DMS153 (cell line): ENCODE data around the gene SMC5.
"Not testable (repeated sequence)": the region's sequence is repeated elsewhere in the genome, so short reads cannot be mapped to it uniquely, and the experiment has no call there.

Source experiments
- DNase-seq: peaks from one replicate; lab custom pipeline; 2025; lab: John Stamatoyannopoulos, UW

Gene SMC5

DNA sequence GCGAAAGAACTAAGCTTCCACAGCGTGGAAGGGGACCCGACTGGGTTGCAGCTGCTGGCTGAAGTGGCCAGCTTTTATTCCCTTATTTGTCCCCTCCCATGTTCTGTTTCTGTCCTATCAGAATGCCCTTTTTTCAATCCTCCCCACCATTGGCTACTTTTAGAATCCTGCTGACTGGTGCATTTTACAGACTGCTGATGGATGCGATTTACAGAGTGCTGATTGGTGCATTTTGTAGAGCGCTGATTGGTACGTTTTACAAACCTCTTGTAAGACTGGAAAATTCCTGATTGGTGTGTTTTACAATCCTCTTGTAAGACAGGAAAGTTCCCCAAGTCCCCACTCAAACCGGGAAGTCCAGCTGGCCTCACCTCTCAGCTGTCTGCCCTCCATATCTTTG, 105.0 kb downstream of the SMC5 start:
- DNase-seq, result no peak

DNA sequence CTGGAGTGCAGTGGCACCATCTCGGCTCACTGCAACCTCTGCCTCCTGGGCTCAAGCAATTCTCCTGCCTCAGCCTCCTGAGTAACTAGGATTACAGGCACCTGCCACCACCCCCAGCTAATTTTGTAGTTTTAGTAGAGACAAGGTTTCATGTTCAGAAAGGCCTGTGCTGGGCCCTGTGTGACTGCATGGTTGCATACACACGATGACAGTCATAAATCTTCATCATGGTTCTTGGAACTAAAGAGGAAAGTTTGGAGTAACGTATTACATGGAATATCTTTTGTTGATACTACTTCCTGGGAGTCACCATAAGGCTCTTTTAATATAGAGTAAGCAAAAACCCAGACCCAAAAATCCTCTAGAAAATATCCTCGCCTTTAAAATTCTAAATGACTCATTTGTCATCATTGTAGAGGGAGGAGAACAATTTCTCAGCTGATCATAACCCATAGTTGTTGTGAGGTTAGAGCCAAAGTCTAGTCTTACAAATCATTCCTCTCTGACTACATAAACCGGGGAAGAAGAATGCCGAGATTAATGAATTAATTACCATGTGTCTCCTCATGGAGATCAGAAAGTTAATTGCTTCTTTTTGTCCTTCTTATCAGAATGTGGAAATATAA, 108.6 kb downstream of the SMC5 start:
- no peak for DNase-seq

DNA sequence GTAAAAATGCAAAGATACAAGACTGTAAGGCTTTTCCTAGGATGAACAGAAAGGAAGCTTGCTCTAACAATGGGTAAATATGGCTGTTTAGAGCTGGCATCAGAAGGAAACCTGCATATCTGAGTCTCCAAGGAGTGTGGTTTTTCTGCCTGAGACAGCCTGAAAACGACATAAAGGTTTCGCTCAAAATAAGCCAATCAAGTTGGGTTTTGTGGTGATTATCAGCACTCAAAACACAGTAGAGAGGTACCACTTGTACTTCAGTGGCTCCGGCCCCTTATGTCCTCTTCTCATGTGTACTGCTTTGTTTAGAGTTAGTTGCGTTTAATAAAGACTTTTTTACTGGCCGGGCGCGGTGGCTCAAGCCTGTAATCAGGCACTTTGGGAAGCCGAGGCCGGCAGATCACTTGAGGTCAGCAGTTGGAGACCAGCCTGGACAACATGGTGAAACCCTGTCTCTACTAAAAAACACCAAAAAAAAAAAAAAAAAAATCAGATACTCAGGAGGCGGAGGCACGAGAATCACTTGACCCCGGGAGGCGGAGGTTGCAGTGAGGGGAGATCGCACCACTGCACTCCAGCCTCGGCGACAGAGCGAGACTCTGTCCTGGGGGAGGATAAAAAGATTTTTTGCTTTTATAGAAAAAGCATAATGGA, 116.3 kb downstream of the SMC5 start:
- no peak for DNase-seq

DNA sequence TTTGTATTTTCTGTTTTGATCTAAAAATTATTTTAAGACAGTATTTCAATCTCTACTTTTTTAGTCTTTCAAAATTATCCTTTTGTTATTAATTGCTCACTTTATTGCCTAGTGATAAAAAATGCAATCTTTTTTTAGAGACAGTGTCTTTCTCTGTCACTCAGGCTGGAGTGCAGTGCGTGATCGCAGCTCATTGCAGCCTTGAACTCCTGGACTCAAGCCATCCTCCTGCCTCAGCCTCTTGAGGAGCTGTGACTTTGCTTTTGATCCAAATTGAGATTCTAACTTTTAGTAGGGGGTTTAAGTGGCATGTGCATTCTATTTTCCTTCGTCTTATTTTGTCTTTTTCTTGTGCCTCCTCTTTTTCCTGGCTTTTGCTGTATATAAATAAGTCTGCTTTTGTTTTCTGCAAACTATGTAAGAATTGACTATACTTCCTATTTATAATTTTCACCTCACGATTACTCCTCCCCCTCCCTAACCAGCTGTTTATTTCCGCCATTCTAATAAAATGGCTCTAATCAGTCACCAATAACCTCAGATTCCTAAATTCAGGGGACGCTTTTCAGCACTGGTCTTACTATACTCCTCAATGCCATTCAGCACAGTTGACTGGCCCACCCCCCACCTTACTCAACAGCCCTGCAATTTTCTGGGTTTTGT, 123.4 kb downstream of the SMC5 start:
- DNase-seq, result no peak

DNA sequence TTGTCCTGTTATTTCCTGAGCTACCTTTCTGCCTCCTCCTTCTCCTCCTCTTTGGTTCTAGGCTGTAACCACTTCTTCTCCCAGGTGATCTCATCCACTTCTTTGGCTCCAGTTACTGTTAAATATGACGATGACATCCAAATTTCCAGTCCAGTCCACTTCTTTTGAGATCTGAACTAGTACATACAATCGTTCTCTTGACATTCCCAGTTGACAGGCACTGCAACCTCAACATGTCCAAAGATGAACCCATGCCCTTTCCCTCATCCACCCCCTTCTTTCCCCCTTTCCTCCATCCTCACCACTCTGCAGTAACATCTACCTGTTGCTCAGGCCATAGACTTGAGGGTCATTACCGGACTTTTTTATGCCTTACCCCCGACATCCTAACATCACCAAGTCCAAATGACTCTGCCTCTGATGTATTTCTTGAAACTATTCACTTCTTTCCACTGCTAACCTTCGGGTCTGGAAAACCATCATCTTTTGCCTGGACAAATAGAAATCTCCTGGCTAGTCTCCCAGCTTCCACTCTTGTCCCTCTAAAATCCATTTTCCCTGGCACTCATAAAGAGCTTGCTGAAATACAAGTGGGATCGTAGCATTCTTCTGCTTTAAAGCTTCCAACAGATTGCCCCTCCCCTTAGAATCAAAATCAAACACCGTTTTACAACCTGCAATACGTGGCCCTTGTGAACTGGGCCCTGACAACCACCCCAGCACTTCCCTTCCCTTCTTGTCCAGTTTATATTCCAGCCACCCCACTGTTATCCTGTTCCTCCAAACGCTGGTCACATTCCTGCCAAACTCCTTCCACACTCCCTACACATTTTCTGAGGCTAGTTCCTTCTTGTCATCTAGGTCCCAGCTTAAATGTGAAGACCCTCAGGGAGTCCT, 124.2 kb downstream of the SMC5 start:
- peak; percentile 21 for DNase-seq

DNA sequence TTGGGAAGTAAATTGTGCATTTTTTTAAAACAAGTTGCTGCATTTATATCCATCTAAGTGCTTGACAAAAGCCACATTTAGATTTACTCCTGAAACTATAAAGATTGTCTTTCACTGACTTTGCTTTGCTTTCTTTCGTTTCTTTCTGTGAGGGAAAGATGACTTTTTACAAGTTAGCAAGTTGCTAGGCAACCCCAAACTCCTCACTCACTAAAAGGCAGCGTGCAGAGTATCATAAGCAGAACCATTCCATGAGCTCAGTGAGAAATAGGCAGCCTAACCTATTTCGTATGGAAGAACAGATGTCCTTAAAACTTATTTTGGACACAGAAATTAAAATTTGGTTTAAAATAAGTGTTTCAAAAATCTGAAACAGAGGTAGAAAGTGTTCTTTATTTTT, 126.6 kb downstream of the SMC5 start:
- DNase-seq, result no peak

DNA sequence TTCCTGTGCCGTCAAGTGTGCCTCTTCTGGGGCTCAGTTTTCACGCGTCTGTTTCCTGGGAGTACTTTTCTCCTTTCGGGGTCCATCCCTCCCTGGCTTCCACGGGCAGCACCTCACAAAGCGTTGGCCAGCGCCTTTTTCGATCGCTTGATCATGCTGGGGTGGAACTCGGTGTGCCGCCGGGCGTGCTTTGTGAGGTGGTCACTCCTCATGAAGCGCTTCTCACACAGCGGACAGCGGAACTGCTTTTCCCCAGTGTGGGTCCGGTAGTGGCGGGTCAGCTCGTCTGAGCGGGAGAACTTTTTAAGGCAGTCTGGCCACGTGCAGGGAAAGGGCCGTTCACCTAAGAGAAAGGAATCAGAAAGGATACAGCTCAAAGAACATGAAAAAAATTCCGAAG, 128.9 kb downstream of the SMC5 start:
- no peak for DNase-seq

DNA sequence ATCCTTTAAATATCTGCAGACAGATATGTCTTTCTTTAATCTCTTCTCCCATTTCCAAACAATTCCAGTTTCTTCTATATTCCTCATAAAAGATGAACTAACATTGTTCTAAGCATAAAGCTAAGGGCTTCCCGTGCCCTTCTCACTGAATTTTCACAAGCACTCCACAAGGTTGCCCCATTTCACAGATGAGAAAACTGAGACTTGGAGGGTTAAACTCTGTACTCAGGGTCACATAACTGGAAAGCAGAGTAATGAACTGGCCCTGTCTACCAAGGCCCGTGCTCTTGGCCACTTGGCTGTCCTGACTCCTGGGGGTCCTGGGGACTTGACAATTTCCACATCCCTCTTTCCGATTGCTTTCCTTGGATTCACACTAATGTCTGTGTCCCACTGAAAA, 130.4 kb downstream of the SMC5 start:
- DNase-seq, result no peak

DNA sequence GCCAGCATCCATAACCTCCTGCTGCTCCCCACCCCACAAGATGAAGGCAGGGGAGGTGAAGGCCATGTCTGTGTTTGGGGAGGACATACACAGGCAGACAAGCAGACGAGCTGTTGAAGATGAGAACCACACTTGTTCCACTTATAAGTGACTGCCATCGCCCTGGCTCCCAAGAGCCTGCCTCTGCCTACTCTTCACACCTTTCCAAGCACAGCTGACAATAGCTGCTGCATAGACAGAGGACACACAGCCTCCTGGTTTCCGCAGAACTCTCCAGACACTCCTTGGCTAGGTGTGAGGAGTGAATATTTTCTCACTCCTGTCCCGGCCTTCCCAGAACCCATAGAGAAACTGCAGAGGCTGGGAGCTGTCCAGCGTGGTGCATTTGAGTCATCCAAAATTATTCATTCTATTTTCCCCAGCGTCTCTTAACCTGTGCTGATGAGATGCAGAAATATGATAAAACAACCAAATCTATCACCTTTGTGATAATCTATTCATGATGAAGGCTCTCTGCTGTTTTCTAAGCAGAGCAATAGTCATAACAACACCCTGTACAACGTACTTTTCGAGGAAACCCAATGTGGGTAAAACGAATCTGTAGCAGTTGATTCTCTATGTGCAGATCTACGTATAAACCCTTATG, 131.0 kb downstream of the SMC5 start:
- no peak for DNase-seq

DNA sequence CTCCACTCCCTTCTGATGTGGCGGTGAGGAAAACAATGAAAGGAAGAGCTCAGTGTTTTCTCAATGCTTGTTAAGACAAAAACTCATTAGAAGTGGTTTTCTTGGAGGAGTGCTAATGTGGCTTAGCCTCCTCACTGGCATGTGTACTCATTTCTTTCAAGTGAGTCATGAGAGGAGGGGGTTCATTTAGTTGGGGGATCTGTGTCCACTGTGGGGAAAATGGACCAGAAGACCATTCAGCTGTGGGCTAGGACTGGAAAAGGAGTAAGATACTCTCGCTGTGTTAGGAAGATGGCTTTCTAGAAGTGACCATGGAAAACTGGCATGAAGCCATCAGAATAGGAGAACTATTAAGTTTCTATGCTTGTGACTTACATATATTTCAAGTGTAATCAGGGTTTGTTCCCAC, 132.2 kb downstream of the SMC5 start:
- no peak for DNase-seq

DNA sequence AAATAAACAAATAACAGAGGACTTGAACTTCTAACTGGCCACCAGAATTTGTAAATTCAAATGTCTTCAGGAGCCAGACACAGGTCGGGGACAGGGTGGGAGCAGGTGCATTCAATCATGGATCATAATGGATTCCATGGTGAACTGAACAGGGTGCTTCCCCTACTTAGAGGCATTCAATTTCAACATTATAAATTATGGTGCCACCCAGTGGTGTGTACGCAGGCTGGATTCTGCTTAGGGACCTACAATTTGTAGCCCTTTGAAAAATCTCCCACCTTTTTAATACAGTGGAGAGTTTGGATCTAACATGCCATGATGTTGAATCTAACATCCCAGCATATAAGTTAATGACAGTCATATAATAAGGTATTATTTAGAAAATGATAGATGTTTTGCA, 133.4 kb downstream of the SMC5 start:
- no peak for DNase-seq

DNA sequence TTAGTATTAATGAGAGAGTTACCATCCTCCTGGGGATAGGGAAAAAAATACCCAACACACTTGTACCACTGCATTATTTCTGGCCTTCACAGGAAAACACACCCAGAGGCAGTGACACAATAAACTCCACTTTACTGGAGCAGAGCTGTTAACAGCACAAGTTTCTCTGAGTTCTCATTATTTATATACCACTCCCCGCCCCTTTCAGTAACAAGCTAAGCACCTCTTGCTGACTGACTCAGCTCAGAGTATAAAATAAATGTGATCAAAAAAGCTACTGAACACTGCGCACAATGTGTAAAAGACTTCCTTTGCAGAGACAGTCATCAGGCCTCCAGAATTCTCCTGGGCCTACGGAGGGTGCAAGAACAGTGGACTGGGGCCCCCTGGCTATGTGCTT, 134.1 kb downstream of the SMC5 start:
- no peak for DNase-seq

DNA sequence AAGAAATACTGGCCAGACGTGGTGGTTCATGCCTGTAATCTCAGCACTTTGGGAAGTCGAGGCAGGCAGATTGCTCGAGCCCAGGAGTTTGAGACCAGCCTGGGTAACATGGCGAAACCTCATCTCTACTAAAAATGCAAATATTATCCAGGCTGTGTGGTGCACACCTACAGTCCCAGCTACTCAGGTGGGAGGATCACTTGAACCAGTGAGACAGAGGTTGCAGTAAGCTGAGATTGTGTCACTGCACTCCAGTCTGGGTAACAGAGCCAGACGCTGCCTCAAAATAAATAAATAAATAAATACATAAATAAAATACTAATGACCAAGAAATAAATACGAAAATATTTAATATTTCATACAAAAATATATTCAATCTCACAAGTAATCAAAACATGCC, 136.9 kb downstream of the SMC5 start:
- DNase-seq, result no peak

DNA sequence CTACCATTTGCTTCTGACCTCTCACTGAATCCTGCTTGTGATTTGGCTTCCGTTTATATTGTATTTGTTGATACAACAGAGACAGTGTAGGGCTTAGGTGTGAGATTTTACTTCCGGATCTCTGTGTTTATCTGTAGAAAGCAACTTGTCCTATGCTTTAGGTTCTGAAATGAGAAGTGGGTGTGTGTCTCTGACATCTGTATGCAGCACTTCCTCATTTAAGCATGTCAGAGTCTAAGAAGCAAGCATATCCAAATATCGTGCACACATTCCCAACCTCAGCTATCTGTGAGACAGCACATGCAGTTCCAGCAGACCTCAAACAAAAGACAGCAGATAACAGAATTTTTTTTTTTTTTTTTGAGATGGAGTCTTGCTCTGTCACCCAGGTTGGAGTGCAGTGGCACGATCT, 139.4 kb downstream of the SMC5 start:
- DNase-seq, result no peak

DNA sequence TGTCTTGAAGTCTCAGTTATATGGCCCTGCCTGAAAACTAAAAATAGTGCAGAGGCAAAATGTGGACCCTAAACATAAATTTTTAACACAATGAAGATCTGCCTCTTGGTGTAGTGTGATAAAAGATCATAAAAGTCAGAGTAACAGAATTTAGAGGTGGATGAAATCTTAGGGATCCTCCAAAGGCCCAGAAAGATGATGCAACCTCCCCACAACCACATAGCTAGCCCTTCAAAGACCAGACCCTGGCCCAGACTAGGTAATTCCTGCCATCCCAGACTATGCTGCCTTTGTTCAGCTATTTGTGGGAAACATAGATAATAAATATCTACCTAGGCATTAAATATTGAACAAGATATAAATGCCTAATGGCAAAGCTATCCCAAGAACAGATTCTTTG, 140.4 kb downstream of the SMC5 start:
- no peak for DNase-seq

DNA sequence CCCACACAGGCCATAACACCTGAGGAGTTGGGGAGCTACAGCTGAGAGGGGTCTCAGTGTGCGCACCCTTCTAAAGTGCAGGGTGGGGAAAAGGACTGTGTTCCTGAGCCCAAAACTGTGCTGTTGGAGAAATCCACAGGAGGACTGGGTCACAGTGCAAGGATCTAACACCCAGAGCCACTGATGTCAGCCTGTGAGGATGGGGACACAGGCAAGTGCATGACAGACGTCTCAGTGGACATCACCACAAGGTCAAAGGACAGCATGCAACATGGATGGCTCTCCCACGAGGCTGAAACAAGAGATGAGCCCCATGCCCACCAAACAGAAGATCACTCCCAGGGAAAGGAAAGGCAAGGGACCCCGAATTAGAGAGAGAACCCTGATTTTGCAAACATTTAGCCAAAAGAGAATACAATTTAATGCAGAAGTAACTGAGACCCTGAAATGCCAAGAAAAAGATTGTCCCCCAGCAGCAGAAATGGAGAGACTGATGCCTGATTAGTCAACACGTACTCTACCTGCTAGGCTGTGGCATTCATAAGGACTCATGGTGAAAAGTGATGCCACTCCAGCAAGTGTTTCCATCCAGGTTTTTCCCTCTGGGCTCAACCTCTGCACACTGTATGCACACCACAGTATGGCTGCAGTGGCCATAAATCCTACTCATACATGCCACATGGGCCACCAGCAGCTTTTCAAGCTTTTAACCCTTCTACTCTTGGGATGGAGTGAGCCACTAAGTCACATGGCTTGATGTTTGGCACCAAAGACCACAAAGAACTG, 141.5 kb downstream of the SMC5 start:
- DNase-seq, result no peak

DNA sequence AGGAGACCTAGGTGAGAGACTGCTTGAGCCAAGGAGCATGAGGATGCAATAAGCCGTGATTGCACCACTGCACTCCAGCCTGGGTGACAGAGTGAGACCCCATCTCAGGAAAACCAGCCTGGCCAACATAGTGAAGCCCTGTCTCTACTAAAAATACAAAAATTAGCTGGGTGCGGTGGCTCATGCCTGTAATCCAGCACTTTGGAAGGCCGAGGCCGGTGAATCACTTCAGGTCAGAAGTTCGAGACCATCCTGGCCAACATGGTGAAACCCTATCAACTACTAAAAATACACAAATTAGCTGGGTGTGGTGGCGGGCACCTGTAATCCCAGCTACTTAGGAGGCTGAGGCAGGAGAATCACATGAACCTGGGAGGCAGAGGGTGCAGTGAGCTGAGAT, 142.5 kb downstream of the SMC5 start:
- not testable (repeated sequence) for DNase-seq

DNA sequence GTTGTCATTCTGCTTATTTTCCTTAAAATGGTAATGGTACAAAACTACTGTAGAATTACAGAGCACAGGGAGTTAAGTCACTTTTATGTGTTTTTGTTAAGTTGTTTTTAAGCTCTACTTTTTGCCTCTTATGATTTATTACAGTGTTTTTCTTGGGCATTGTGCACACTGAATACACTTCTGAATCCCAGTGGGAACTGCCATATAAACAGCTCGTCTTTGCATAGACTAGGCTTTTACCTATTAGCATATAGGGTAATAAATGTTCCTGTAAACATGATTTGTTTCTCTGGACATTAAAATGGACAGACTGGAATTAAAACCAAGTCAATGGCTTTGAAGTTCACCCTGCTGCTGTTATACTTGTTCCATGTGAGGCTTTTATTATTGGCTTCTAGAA, 143.4 kb downstream of the SMC5 start:
- no peak for DNase-seq

DNA sequence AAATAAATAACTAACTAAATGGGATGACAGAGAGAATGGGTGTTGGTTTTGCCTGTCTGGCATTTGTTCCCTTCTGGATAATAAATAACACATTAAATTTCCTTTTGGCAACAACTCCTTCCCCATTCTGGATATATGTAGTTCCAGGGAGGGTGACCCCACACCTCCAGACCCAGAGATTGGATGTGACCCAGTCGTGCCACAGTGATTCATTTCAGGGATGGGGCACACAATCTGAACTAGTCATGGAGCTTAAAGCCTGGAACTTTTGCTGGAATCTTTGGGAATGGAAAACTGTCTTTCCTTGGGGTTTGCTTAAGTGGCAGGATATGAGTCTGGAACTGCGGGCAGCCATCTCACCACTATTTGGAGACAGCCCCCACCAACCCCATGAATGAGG, 144.4 kb downstream of the SMC5 start:
- DNase-seq, result no peak

DNA sequence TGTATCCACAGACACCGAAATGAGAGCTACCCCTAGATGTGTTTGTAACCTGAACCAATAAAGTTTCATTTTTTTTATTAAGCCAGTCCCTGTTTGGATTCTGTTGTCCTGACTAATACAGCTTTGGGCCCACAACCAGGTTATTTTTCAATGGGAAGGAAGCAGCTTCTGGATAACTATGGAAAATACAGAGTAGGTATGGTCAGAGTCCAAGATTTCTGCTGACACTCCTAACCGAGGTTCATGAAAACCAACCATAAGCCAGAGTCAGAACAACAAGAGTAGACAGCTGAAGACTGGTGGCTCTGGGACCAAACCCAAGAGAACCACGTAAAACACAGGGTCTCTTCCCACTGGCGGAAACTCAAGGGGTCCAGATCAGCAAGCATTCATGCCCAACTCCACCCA, 144.8 kb downstream of the SMC5 start:
- DNase-seq, result no peak

DNA sequence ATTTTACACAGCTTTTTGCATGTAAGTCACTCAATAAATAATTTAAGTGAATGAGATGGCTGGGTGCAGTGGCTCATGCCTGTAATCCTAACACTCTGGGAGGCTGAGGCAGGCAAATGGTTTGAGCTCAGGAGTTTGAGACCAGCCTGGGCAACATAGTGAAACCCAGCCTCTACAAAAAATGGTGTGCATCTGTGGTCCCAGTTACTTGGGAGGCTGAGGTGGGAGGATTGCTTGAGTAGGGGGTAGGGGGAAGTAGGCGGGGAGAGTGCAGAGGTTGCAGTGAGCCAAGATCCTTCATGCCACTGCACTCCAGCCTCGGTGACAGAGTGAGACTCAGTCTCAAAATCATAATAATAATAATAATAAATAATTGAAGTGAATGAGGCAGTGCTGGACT, 145.5 kb downstream of the SMC5 start:
- no peak for DNase-seq
